Endothelial cell of umbilical vein (primary cell): ENCODE results near the gene GOLGA8B.

Source experiments
- EZH2 ChIP-seq: IDR thresholded peaks from 2 replicates; pipeline ENCODE4 v1.6.1; 2012; ENCODE audit warnings: borderline replicate concordance, low read depth, mild to moderate bottlenecking, moderate library complexity, low read length, inconsistent platforms; ENCODE audit not compliant: severe bottlenecking
- FOS ChIP-seq: IDR thresholded peaks from 2 replicates; pipeline ENCODE4 v1.6.1; 2011; ENCODE audit warnings: mild to moderate bottlenecking, low read length, moderate library complexity, borderline replicate concordance; ENCODE audit not compliant: insufficient read depth
- GATA2 ChIP-seq: IDR thresholded peaks from 2 replicates; pipeline ENCODE4 v1.7.0; 2011; ENCODE audit warnings: low read depth, mild to moderate bottlenecking, moderate library complexity, mixed read lengths, low read length; ENCODE audit not compliant: insufficient read length, insufficient read depth
- JUN ChIP-seq: IDR thresholded peaks from 2 replicates; pipeline ENCODE4 v1.6.1; 2011; ENCODE audit warnings: borderline replicate concordance, low read depth; ENCODE audit not compliant: insufficient read length, insufficient read depth
- MYC ChIP-seq: IDR thresholded peaks from one replicate; pipeline ENCODE4 v1.6.1; 2011; ENCODE audit warnings: mild to moderate bottlenecking, low read depth, low read length
- POLR2A ChIP-seq: IDR thresholded peaks from 2 replicates; pipeline ENCODE4 v1.6.1; 2012; ENCODE audit warnings: low read depth, mild to moderate bottlenecking, control low read depth, low read length
- POLR2AphosphoS5 ChIP-seq: IDR thresholded peaks from 2 replicates; pipeline ENCODE4 v1.6.1; 2012; ENCODE audit warnings: low read depth, mild to moderate bottlenecking, control low read depth, low read length, moderate library complexity; ENCODE audit not compliant: insufficient read depth
- TF ChIP-seq, protein P1 (sequence below), 2 donors: IDR thresholded peaks; 1 replicate in 1 of 2; 2 replicates in 1 of 2; pipeline ENCODE4 v1.5.1; 2011; ENCODE audit warnings: low read length in 2 of 2, mild to moderate bottlenecking in 2 of 2, moderate library complexity in 2 of 2, control low read depth in 1 of 2, inconsistent platforms in 1 of 2, low read depth in 1 of 2; ENCODE audit not compliant: insufficient read depth in 1 of 2; ENCODE audit errors: extremely low read depth in 1 of 2
- TF ChIP-seq, protein P2 (sequence below): IDR thresholded peaks from 2 replicates; pipeline ENCODE4 v1.6.1; 2011; ENCODE audit not compliant: insufficient read depth, insufficient read length

DNA sequence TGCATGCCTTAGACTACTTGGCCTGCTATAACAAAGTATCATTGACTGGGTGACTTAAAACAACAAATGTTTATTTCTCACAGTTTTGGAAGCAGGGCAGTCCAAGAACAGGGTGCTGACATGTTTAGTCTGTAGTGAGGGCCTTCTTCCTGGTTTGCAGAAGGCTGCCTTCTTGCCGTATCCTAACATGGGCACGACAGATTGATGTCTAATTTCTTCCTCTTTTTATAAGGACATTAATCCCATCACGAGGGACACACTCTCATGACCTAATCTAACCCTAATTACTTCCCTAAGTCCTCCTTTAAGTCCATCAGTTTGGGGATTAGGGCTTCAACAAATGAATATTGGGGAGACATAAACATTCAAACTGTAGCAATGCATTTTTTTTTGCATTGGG is 10.9 kb upstream of the GOLGA8B start:
- TF ChIP-seq, protein P1, sequence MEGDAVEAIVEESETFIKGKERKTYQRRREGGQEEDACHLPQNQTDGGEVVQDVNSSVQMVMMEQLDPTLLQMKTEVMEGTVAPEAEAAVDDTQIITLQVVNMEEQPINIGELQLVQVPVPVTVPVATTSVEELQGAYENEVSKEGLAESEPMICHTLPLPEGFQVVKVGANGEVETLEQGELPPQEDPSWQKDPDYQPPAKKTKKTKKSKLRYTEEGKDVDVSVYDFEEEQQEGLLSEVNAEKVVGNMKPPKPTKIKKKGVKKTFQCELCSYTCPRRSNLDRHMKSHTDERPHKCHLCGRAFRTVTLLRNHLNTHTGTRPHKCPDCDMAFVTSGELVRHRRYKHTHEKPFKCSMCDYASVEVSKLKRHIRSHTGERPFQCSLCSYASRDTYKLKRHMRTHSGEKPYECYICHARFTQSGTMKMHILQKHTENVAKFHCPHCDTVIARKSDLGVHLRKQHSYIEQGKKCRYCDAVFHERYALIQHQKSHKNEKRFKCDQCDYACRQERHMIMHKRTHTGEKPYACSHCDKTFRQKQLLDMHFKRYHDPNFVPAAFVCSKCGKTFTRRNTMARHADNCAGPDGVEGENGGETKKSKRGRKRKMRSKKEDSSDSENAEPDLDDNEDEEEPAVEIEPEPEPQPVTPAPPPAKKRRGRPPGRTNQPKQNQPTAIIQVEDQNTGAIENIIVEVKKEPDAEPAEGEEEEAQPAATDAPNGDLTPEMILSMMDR (IDR thresholded peaks at IDR 0.05; ENCODE audit: extremely low read depth in 1 of 2, insufficient read depth in 1 of 2, low read depth in 1 of 2, low read length in 2 of 2): no peak
- TF ChIP-seq POLR2A (no peak), POLR2AphosphoS5 (no peak), MYC (no peak), EZH2 (no peak), JUN (no peak), FOS (no peak), GATA2 (no peak)
- TF ChIP-seq, protein P2, sequence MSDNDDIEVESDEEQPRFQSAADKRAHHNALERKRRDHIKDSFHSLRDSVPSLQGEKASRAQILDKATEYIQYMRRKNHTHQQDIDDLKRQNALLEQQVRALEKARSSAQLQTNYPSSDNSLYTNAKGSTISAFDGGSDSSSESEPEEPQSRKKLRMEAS: no peak
